HG03066 (cell line): ENCODE measurements around the gene LRRC75A.
A peak's percentile ranks its signal among the peaks of the same experiment; 100 is the strongest.
"Not testable (repeated sequence)": the region's sequence is repeated elsewhere in the genome, so short reads cannot be mapped to it uniquely, and the experiment has no call there.

Experiments used
- ATAC-seq: cut with Tn5 transposase; IDR thresholded peaks from one replicate; pipeline ENCODE4 v1.9.1; 2021; ENCODE audit warnings: low read depth; ENCODE audit not compliant: unreplicated experiment

Gene LRRC75A

GRCh38 chr17:16415031-16415924 is 76.7 kb downstream of the LRRC75A start, which contains the start of gene TRPV2:
Gene TRPV2, plus strand, starts transcription at chr17:16415571. Its CDS starts 2,098 bp downstream, at chr17:16417669.
- peak; percentile 32 for ATAC-seq

GRCh38 chr17:16407911-16408588 is 83.9 kb downstream of the LRRC75A start:
- ATAC-seq: peak; percentile 80

- ATAC-seq: no peak
These were observed 85.0 kb downstream of the LRRC75A start for GRCh38 chr17:16406742-16407674.

- ATAC-seq: not testable (repeated sequence)
These were observed 88.1 kb downstream of the LRRC75A start for GRCh38 chr17:16403847-16404246.

- ATAC-seq: no peak
These were observed 93.4 kb downstream of the LRRC75A start for GRCh38 chr17:16398270-16399267.

GRCh38 chr17:16396693-16397092 is 95.3 kb downstream of the LRRC75A start:
- not testable (repeated sequence) for ATAC-seq

GRCh38 chr17:16395887-16396286 is 96.1 kb downstream of the LRRC75A start:
- not testable (repeated sequence) for ATAC-seq

GRCh38 chr17:16392491-16392890 is 99.5 kb downstream of the LRRC75A start:
- not testable (repeated sequence) for ATAC-seq
